SK-N-SH treated with all-trans-retinoic acid at 6 μM for 48 hours (cell line): ENCODE results near the gene HMX3.

ENCODE experiments used
- ZNF565 ChIP-seq: fragments of 450-650 bp; formaldehyde crosslinking; conservative IDR thresholded peaks from 2 replicates; pipeline ENCODE4 v1.5.0; 2020; ENCODE audit warnings: low read depth, mild to moderate bottlenecking, moderate library complexity
- TF ChIP-seq, protein P1 (sequence below): fragments of 250-450 bp; sonication (Bioruptor Pico); IDR thresholded peaks from 2 replicates; pipeline ENCODE4 v1.8.0; 2020; ENCODE audit warnings: mild to moderate bottlenecking, moderate library complexity, borderline replicate concordance

DNA sequence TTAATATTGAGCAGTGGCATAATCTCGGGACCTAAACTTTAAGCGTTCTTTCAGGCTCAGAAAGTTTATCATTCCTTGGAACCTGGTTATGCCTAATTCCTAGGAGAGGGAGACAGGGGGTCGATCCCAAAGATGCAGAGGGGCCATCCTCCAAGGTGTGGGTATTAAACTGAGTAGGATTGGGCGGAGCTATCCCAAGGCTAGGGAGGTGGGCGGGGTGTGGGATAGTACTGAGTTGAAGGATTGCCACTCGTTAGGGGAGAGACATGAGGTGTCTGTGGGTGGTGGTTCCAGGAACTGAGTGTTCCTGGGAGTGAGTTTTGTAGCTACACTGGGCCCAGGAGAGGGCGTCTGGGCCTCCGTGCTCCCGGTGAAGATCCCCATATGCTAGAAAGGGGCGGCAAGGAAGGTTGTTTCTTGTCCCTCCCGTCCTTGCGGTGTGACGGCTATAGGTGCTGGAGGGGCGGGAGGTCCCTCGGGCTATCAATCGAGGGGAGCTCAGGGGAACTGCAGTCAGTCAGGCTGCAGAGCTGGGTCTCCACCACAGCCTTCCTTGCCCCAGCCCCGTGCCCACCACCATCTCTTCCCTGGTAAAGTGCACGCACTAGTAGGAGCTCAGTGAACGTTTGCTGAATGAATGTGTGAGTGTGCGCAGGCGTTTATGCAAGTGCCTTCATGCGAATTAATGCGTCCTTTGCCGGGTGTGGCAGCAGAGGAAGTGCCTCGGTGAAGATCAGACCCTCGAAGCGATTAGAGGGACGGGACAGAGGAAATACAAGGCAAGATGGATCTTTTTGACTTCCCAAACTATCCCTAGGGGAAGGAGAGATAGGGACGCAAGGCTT is 9.1 kb downstream of the HMX3 start:
- TF ChIP-seq, protein P1, sequence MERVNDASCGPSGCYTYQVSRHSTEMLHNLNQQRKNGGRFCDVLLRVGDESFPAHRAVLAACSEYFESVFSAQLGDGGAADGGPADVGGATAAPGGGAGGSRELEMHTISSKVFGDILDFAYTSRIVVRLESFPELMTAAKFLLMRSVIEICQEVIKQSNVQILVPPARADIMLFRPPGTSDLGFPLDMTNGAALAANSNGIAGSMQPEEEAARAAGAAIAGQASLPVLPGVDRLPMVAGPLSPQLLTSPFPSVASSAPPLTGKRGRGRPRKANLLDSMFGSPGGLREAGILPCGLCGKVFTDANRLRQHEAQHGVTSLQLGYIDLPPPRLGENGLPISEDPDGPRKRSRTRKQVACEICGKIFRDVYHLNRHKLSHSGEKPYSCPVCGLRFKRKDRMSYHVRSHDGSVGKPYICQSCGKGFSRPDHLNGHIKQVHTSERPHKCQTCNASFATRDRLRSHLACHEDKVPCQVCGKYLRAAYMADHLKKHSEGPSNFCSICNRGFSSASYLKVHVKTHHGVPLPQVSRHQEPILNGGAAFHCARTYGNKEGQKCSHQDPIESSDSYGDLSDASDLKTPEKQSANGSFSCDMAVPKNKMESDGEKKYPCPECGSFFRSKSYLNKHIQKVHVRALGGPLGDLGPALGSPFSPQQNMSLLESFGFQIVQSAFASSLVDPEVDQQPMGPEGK (CRISPR knock-in tag) = no peak
- no peak for TF ChIP-seq ZNF565 (CRISPR knock-in tag)
